HG03558 (cell line): Measurements from ENCODE around the gene TRMT11.
"Not testable (repeated sequence)": the region's sequence is repeated elsewhere in the genome, so short reads cannot be mapped to it uniquely, and the experiment has no call there.

Source experiments
- ATAC-seq: cut with Tn5 transposase; IDR thresholded peaks from one replicate; pipeline ENCODE4 v1.9.1; 2021; ENCODE audit warnings: moderate number of reproducible peaks; ENCODE audit not compliant: unreplicated experiment; ENCODE audit errors: extremely low read depth

The TRMT11 gene

GRCh38 chr6:125986301-125987025, at the start of gene TRMT11:
TSS of gene TRMT11 (plus strand) at chr6:125986540. CDS start at chr6:125986551, 11 bp downstream.
- peak; percentile 96 for ATAC-seq

- no peak for ATAC-seq
These were observed 47.3 kb upstream of the TRMT11 start for GRCh38 chr6:125939026-125939425.

DNA sequence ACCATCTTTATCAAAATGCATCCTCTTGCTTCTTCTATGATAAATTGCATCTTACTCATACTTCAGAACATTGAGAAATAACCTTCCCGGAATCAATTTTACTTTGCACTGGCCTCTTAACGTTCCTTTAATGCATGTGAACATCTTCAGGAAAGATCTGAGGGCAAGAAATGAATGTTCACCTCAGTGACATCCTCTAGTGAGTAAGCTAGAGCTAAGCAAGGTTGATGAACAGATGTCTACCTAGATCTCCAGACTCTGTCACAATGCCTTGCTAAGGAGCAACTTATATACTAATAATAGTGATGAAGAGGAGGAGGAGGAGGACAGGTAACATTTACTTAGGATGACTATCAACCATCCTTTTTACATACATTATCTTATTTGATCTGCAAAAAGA, 46.5 kb upstream of the TRMT11 start:
- ATAC-seq, result no peak

- ATAC-seq, result no peak
These were observed 45.9 kb upstream of the TRMT11 start for GRCh38 chr6:125940247-125941041.

GRCh38 chr6:125942672-125943527, 43.4 kb upstream of the TRMT11 start:
- ATAC-seq, result no peak

DNA sequence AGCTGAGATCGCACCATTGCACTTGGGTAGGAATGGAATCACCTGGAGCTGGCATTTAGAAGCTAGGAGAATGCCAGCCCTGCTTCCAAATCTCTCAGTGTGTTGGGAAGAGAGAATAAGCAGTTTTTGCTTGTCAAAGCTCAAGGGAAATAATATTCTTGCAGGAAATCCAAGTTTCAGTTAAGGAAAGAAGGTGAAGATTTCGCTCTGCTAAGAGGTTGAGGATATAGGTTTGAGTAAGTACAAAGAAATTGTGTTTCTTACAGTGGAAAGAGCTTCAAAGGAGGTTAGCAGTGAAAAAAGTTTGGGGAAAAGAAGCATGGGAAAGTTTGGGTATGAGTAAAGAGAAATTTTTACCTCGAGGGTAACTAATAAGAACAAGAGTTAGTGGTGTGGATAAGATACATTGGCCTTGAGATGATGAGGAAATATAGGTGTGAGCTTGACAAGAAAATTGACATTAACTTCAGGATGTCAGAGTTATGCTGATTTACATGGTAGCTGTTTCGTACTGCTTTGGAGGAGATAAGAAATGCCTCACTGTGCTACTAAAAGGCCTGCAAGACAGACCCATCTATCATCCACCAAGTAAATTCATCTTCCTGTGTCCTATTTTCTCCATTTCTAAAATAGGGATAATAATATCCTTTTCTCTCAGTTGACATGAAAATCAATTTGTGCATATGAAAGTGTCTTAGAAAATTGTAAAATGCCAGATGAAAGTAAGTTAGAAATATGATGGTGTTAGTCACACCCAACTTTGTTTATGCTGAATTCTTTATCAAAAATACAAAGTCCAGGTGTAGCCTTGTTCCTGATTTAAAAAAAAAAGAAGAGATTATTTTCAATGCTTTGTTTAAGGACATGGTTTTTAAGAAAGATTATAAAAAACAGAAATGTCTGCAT, 42.6 kb upstream of the TRMT11 start:
- no peak for ATAC-seq

GRCh38 chr6:125944434-125944816, 41.9 kb upstream of the TRMT11 start:
- ATAC-seq, result no peak

- ATAC-seq, result no peak
These were observed 41.4 kb upstream of the TRMT11 start for GRCh38 chr6:125944896-125945295.

DNA sequence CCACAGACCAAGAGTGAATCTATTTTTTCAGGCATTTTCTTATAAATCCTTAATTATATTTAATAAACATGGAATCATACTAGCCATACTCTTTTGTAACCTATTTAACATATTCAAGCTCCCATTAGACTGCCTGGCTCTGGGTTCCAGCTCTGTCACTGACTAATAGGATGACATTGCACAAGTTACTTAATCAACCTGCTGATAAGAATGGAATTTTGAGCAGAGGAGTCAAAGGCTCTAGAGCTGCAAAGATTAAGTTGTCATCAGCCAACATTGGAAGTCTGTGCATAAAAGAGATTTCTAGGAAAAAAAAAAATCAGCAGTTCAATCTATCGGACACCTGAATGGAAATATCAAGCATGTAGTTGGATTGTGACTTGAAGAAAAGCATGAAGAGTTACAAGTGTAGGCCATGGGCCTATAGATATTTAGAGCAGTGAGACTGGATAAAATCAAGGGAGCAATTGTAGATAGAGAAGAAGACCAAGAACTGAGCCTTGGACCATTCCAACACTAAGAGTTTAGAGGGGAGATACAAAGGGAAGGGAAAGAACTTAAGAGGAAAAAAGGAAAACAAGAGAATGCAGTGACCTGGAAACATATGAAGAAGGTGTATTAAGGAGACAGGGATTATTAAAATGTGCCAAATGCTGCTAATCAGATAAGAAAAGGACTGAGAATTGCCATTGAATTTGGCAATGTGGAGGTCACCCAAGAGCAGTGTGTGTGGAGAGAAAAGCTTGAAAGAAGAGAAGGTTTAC, 40.8 kb upstream of the TRMT11 start:
- ATAC-seq, result no peak

DNA sequence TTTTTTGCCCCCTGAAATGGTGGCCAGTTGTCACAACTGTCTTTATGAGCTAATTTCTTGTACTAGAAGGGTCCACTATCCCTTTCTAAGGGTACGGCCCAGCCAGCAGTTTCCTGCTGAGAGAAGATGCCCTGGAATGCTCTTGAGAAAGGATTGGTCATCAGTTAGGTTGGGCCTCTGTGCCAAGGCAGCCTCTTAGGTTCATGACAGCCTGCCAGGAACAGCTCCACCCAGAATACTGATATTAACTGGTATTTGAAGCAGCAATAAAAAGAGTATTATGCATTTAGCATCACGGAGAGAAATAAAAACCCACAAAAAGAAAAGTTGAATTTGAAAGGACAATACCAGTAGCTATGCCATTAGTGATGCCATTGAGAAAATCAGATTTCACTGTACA, 38.7 kb upstream of the TRMT11 start:
- ATAC-seq, result no peak

- no peak for ATAC-seq
These were observed 37.9 kb upstream of the TRMT11 start for GRCh38 chr6:125948455-125948854.

- no peak for ATAC-seq
These were observed 37.3 kb upstream of the TRMT11 start for GRCh38 chr6:125949069-125949468.

DNA sequence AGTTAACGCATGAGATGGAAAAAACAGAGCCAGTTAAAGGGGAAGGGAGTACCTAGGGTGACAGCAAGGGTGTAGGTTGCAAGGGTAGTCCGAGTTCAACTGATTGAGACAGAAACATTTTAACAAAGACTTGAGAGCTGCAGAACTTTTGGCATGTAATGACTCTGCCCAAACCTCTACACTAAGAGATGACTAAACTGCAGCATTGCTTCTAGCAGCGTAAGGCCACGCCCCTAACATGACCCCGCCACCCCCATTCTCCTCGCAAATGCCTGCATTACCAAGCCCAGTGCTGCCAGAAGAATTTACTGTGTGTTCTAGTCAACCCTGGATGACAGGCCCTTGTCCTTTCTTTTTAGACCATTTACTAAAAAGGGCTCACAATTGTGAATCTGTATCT, 36.0 kb upstream of the TRMT11 start:
- no peak for ATAC-seq

DNA sequence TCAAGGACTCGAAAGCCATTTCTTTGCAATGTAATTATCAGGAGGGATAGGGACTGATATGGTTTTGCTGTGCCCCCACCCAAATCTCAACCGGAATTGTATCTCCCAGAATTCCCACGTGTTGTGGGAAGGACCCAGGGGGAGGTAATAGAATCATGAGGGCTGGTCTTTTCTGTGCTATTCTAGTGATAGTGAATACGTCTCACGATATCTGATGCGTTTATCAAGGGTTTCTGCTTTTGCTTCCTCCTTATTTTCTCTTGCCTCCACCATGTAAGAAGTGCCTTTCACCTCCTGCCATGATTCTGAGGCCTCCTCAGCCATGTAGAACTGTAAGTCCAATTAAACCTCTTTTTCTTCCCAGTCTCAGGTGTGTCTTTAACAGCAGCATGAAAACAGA, 35.6 kb upstream of the TRMT11 start:
- not testable (repeated sequence) for ATAC-seq

- ATAC-seq, result no peak
These were observed 35.0 kb upstream of the TRMT11 start for GRCh38 chr6:125951323-125951722.

DNA sequence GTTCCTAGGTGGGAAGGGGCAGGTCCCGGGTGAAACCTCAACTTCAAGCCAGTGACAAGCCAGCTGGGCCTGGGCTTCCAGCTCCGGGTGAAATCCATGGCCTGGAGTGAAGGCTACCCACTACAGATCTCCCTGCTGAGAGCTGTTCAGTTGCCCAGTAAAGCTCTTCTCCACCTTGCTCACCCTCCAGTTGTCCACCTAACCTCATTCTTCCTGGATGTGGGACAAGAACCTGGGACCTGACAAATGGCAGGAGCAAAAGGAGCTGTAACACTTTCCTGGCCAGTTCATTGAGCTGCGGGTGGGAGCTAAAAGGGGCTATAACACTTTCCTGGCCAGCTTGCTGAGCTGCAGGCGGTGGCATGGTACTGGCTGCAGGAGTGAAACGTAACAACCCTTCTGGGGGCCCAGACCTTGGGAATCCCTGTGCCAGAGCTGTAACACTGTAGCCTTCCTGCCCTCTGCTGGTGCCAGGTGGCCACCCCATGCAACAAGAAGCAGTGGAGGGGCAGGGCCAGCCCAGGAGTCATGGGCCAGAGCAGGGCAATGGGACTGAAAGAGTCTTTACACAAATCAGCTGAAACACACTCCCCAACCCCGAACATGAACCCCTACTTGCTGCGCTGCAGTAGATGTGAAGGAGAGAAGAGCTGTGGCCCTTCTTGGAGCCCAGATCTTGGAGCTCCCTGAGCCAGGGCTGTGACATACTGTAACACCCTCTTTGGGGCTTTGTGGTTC, 33.4 kb upstream of the TRMT11 start:
- ATAC-seq, result no peak

GRCh38 chr6:125953502-125953875, 32.9 kb upstream of the TRMT11 start:
- ATAC-seq, result no peak

- no peak for ATAC-seq
These were observed 31.5 kb upstream of the TRMT11 start for GRCh38 chr6:125954735-125955339.
